GM19193 (cell line): ENCODE data around the gene ZNF415.

Experiments used
- POLR2A ChIP-seq: IDR thresholded peaks from 4 replicates; pipeline ENCODE4 v1.6.1; 2011; ENCODE audit not compliant: insufficient read depth, insufficient read length; ENCODE audit errors: extremely low read depth

ZNF415 gene

DNA sequence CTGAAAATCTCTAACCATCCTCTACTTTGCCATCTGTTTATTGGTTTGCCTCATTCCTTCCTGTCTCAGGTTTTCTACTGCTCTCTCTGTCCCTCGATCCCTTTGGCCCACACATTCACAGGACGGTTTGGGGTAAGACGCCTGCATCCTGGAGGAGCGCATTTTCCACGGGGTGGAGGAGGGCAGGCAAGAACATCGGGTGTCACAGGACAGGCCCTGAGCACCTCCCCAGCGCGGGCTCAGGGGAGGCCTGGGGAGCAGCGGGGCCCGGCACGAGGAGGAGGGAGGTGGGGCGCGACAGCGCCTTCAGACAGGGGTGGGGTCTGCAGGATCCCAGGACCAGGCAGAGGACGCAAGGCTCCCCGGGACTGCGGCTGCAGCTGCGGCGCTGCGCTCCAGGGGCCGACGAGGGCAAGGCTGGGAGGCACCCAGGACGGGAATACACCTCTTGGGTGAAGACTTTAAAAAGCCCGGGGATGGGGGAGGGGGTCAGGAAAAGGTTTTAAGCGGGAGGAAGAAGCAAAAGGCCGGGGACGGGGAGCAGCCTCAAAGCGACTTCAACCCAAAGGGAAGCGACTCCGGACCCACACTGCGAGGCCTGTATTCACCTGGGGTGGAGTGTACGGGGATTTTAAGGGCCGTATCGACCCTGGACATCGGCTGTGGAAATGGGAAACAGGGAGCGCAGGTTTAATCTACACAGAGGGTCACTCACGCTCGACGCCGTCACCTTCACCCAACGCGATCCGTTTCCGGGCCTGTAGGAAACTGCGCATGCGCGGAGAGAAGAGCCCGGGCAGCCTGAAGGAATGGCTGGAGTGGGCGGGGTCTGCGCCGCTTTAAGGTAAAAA, at the start of gene ZNF415:
Gene ZNF415 (minus strand): TSS at position 770 of the 851 bp plus-strand sequence. CDS start 10,234 bp downstream, outside the sequence.
- TF ChIP-seq POLR2A = no peak

DNA sequence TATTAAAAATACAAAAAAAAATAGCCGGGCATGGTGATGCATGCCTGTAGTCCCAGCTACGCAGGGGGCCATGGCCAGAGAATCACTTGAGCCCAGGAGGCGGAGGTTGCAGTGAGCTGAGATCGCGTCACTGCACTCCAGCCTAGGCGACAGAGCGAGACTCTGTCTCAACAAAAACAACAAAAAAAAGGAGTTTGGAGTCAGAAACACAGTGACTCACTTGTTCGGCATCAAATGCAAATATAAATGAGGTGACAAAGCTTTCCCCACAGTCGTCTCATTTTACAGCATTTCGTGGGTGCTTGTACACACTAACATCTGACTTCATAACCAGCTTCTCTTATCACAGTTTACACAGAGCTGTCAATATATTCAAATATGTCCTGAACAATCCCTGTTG, 49.5 kb upstream of the ZNF415 start:
- no peak for TF ChIP-seq POLR2A

DNA sequence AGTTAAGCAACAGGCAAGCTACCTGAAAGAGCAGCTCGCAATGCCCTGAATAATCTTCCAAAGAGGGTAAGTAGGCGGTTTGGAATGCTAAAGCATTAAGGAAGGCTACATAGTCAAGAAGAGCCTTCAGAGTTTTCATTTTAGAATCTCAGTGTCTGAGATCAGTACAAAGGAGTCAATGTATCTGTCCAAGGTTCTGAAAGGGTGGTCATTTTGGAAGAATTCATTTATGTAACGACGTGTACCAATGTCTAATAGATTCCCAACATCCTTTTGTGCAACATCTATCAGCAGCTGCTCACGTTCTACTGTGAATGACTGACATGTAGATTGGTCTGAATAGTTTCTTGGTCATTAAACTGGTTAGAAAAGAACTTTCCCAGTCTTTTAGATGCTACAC, 45.3 kb upstream of the ZNF415 start:
- no peak for TF ChIP-seq POLR2A

DNA sequence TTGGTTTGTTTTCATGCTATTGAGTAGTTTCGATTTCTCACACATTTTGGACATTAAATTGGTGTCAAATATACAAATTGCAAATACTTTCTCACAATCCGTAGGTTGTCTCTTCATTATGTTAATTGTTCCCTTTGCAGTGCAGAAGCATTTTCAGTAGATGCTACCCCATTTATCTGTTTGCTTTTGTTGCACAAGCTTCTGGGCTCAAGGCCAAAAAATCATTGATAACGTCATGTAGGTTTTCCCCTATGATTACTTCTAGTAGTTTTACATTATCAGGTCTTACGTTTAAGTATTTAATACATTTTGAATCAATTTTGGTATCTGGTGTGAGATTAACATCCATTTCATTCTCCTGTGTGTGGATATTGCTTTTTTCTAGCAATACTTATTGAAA, 40.2 kb upstream of the ZNF415 start:
- TF ChIP-seq POLR2A = no peak

DNA sequence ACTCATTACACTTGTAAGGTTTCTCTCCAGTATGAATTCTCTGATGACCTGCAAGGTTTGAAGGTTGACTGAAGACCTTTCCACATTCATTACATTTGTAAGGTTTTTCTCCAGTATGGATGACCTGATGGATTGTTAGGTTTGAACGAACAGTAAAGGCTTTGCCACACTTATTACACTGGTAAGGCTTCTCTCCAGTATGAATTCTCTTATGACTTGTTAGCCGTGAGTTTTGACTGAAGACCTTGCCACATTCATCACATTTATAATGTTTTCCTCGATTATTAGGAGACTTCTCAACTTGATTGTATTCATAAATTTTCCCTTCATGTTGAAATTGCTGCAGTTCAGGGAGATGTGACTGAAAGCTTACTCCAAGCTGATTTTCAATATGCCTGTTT, 33.0 kb upstream of the ZNF415 start:
- no peak for TF ChIP-seq POLR2A

DNA sequence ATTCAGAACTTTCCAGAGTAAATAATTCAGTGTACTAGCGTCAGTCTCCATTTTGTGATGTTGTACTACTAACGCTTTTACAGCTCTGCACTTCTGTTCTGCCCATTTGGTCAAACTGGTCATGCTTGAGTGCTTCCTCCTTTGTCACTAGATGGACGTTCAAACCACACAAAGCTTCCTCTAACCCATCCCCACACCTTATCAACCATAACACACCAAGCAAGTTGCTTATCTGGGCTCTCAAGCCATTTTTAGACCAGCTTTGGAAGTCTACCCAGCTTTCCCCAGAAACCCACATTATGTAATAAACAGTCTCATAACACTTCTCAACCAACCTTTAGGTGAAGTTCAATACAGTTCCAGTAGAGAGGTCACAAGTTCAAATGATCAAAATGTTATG, 28.4 kb upstream of the ZNF415 start:
- no peak for TF ChIP-seq POLR2A

DNA sequence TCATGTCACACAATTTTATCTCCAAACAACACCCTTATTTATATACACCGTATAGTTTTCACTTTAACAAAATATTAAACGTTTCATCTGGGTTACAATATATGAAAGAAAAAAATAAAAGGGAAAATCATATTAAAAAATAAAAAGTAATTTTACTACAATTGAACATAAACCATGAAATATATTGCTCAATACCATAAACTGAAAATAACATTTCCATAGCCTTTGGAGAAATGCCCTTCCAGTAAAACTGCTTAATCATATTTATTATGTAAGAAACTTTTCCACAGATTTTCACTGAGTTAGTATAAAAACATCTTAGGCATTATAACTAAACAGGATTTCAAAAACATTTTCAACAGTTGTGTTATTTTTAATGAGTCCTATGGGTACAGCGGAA, 27.6 kb upstream of the ZNF415 start:
- no peak for TF ChIP-seq POLR2A

DNA sequence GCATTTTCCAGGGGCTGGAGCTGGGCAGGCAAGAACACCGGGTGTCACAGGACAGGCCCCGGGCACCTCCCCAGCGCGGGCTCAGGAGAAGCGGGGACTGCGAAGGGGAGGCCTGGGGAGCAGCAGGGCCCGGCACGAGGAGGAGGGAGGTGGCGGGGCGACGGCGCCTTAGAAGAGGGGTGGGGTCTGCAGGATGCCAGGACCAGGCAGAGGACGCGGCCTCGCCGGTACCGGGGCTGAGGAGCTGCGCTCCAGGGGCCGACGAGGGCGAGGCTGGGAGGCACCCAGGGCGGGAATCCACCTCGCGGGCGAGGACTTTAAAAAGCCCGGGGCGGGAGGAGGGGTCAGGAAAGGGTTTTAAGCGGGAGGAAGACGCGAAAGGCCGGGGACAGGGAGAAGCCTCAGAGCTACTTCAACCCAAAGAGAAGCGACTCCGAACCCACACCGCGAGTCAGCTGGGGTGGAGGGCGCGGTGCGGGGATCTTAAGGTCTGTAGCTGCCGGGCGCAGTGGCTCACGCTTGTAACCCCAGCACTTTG, 25.5 kb upstream of the ZNF415 start:
- no peak for TF ChIP-seq POLR2A

DNA sequence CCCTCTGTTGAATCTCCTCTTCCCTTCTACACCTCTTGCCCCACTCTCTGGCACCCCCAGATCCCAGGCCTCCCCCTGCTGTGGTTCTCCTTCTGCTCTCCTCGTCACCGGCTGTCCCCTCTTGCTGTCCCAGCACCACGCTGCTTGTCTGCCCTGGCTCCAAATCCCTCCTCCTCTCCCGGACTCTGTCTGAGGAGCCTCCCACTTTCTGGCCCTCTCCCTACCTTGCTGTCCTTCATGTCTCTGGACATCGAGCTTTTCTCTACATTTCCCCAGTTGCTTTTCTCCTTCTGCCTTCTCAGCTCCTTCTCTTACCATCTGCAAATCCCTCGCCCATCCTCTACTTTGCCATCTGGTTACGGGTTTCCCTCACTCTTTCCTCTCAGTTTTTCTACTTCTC, 24.9 kb upstream of the ZNF415 start:
- no peak for TF ChIP-seq POLR2A

DNA sequence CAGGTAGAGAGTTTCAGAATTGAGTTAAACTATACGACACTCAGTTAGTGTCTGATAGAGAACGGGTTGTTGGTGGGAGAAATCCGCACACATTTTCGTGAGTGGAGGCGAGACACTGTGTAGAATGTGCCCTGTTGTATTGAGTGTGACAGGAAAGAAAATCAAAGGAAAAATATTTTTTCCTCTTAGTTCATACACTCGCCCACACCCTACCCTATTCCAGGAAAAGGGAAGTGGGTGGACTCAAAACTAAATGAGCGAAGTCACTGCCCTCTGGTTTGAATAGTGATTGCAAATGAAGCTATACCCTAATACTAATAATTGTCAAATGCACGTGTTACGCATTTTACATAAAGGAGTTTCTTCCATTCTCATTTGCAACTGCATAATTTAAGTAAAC, 24.1 kb upstream of the ZNF415 start:
- no peak for TF ChIP-seq POLR2A

DNA sequence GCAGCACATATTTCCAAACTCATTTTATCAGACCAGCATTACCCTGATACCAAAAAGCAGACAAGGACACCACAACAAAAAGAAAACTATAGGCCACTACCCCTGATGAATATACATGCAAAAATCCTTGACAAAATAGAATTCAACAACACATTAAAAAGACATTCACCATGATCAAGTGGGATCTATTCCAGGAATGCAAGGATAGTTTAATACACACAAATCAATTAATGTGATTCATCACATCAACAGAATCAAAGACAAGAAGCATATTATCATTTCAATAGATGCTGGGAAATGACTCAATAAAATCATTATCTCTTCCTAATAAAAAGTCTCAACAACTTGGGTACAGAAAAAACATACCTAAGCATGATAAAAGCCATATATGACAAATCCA, 14.9 kb upstream of the ZNF415 start:
- no peak for TF ChIP-seq POLR2A

DNA sequence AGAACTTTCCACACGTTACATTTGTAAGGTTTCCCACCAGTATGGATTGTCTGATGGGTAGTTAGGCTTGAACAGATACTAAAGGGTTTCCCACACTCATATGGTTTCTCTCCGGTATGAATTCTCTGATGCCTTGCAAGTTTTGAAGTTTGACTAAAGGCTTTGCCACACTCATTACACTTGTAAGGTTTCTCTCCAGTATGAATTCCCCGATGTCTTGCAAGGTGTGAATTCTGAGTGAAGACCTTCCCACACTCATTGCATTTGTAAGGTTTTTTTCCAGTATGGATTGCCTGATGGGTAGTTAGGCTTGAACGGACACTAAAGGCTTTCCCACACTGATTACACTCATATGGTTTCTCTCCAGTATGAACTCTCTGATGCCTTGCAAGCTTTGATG, 7.6 kb upstream of the ZNF415 start:
- TF ChIP-seq POLR2A = no peak

DNA sequence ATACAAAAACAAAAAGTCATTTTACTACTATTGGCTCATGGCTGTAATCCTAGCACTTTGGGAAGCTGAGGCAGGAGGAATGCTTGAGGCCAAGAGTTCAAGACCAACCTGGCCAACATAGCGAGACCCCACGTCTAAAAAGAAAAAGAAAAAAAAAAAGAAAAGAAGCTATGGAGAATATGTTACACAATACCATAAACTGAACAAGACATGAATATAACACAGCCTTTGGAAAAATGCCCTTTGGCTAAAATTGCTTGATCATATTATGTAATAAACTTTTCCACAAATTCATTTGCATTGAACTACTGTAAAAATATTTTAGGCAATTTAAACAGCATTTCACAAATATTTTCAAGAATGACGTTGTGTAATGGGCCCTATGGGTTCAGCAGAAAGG, 3.7 kb upstream of the ZNF415 start:
- TF ChIP-seq POLR2A = no peak

DNA sequence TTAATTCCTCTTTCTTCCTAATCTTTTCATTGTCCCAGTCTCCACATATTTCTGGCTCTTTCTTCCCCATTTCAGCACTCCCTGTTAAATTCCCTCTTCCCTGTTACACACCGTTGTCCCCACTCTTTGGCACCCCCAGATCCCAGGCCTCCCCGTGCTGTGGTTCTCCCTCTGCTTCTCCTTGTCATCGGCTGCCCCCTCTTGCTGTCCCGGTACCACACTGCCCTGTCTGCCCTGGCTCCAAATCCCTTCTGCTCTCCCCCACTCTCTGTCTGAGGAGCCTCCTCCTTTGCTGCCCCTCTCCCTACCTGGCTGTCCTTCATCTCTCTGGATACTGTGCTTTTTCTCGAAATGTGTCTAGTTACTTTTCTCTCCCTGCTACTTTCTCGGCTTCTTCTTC, 983 bp downstream of the ZNF415 start:
- TF ChIP-seq POLR2A = no peak

DNA sequence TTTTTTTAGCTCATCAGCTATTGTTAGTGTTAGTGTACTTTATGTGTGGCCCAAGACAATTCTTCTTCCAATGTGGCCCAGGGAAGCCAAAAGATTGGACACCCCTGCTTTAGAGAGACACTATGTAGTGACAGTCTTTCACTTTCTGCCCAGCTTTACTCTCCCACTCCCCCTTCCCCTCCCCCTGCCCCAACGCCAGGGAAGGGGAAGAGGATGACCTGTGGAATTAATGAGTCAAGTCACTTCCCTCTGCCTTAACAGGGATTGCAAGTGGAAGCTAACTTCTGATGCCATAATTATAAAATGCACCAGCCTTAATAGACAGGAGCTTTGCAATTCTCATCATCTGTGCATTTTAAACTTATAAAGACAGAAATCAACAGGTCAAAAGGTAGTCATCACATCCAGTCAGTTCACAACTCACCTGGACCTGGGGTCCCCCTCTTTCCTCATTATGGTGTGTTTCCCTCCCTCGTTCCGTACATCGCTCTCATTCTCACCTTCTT, 1.6 kb downstream of the ZNF415 start:
- TF ChIP-seq POLR2A = no peak

DNA sequence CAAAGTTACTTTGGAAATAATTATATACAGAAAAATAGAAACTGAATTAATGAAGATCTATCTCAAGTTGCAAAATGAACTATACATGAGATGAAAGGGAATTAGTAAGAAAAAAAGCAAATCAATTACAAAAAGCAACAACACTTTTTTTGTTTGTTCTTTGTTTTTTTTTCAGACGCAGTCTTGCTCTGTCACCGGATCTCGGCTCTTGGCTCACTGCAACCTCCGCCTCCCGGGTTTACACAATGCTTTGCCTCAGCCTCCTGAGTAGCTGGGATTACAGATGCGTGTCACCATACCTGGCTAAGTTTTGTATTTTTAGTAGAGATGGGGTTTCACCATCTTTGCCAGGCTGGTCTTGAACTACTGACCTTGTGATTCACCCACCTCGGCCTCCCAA, 2.2 kb downstream of the ZNF415 start:
- TF ChIP-seq POLR2A = no peak
